ENCODE measurements around the gene ZBED3. TPM values are rescaled to one million over a fixed set of nuclear protein-coding genes. Genes with fewer than 3 reads are reported as not detected.

Gene ZBED3
- total RNA-seq, 1 donor from 2014 or later: 15.8 TPM

DNA sequence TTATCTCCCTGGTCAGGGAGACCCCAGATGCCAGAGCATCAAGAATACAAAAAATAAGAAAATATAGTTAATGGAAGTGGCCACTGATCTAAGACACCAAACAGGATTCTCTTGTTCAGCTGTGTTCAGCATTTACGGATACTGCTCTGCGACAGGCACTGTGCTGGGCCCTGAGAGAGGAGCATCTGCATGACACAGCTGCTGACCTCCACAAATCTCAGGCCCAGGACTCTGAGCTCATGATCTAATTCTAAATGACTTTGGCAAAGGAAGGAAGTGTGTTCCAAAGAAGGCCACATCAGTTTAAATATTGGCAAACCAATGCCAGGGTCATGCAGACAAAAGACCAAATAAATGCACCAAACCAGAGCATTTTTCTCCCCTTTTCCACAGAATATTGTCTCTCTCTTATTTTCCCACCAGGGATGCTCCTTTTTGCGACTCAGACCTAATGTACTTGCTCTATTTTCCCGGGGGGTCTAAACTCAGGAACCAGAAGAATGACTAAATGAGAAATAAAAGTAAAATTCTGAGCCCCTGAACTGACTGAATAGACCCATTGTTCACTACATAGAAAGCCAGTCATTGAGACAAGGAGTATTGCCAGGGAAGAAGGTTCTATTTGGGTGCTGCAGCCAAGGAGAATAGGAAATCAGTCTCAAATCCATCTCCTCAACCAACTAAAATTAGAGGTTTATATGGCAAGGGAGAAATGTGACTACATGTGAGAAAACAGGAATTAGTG lies 58.3 kb downstream of the ZBED3 start:
- no peak for DNase-seq (ENCODE audit: low spot score)
- peaks cover 3% of the 10 kb centered on the region for H3K36me3 Mint-ChIP-seq (ENCODE audit: low read depth)
- no peaks in the 10 kb centered on the region for H3K27me3 Mint-ChIP-seq (ENCODE audit: low read depth)
- H3K4me1 Mint-ChIP-seq (ENCODE audit: low read depth): peaks cover 27% of the 10 kb centered on the region
- peaks cover 9% of the 10 kb centered on the region for H3K9me3 Mint-ChIP-seq (ENCODE audit: low read depth)
- TF ChIP-seq, protein P1, sequence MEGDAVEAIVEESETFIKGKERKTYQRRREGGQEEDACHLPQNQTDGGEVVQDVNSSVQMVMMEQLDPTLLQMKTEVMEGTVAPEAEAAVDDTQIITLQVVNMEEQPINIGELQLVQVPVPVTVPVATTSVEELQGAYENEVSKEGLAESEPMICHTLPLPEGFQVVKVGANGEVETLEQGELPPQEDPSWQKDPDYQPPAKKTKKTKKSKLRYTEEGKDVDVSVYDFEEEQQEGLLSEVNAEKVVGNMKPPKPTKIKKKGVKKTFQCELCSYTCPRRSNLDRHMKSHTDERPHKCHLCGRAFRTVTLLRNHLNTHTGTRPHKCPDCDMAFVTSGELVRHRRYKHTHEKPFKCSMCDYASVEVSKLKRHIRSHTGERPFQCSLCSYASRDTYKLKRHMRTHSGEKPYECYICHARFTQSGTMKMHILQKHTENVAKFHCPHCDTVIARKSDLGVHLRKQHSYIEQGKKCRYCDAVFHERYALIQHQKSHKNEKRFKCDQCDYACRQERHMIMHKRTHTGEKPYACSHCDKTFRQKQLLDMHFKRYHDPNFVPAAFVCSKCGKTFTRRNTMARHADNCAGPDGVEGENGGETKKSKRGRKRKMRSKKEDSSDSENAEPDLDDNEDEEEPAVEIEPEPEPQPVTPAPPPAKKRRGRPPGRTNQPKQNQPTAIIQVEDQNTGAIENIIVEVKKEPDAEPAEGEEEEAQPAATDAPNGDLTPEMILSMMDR (IDR thresholded peaks at IDR 0.05): no peak
- no peak overlapping the region for H3K4me3 Mint-ChIP-seq (ENCODE audit: unreplicated experiment)
- H3K27ac Mint-ChIP-seq (ENCODE audit: unreplicated experiment): no peak overlapping the region

DNA sequence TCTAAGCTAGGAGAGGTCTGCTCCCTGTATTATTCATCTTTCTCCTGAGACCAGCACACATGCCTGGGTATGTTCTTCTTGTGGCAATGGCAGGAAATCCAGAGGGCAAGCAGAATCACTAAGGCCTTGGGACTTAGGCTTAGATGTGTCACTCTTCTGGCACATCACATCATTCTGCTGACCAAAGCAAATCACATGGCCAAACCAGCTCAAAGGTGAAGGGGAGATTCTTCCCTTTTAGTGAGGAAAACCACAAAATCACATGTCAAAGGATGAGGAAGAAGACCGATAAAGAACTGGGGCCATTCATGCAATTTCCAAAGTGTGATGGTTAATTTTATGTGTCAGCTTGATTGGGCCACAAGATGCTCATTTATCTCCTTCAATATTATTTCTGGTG lies 62.6 kb downstream of the ZBED3 start:
- Mint-ChIP-seq H3K9me3 (ENCODE audit: low read depth) (peaks cover 9% of the 10 kb centered on the region), H3K4me1 (ENCODE audit: low read depth) (no peaks in the 10 kb centered on the region), H3K4me3 (ENCODE audit: unreplicated experiment) (no peak overlapping the region), H3K27me3 (ENCODE audit: low read depth) (peaks cover 4% of the 10 kb centered on the region), H3K27ac (ENCODE audit: unreplicated experiment) (no peak overlapping the region), H3K36me3 (ENCODE audit: low read depth) (peaks cover 3% of the 10 kb centered on the region)
- no peak for DNase-seq (ENCODE audit: low spot score)
- TF ChIP-seq, protein P1 (IDR thresholded peaks at IDR 0.05): no peak

DNA sequence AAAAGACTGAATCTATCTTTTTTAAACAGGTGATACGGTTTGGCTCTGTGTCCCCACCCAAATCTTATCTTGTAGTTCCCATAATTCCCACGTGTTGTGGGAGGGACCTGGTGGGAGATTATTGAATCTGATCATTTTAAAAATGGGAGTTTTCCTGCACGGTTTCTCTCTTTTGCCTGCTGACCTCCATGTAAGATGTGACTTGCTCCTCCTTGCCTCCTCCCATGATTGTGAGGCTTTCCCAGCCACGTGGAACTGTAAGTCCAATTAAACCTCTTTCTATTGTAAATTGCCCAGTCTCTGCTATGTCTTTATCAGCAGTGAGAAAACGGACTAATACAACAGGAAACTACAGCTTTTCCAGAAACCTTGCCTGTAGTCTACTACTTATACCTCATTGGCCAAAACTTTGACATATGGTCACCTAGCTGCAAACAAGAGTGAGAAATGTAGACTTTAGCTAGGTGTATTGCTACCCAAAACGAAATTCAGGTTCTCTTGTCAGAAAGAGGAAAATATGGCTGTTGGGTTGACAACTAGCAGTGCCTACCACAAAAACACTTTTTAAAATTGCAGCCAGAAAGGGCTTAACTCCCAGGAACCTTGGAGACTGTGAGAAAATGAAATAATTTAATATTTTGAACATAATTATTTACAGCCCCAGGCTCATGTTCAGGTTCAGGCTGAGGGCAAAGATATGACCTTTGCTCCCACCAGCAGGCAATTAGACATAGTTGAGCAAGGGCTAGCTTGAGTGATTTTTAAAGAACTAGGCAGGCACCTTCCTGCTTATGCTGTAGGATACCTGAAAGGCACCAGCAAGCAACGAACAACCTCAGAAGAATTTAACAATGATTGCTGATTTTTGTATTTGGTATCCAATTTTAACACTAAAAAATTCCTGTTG lies 64.3 kb downstream of the ZBED3 start:
- no peaks in the 10 kb centered on the region for H3K36me3 Mint-ChIP-seq (ENCODE audit: low read depth)
- no peak overlapping the region for H3K4me3 Mint-ChIP-seq (ENCODE audit: unreplicated experiment)
- no peak for DNase-seq (ENCODE audit: low spot score)
- H3K27me3 Mint-ChIP-seq (ENCODE audit: low read depth): peaks cover 9% of the 10 kb centered on the region
- H3K27ac Mint-ChIP-seq (ENCODE audit: unreplicated experiment): no peak overlapping the region
- H3K4me1 Mint-ChIP-seq (ENCODE audit: low read depth): no peaks in the 10 kb centered on the region
- H3K9me3 Mint-ChIP-seq (ENCODE audit: low read depth): no peaks in the 10 kb centered on the region
- TF ChIP-seq, protein P1 (IDR thresholded peaks at IDR 0.05): no peak

Other genes with a start within 250 kb of the ZBED3 start
- gene S100Z, start 237.3 kb downstream of the ZBED3 start, total RNA-seq: not detected in 3 replicates
- gene CRHBP, start 134.2 kb downstream of the ZBED3 start, total RNA-seq: 0.40 TPM in 1 of 3 replicates, not detected in the others
- gene AGGF1, start 56.9 kb downstream of the ZBED3 start, total RNA-seq: 17.3 to 21.0 TPM (median 17.4 TPM) in 3 replicates
- 1.1 to 2.2 TPM (median 1.8 TPM) in 3 replicates for gene PDE8B, start 123.4 kb upstream of the ZBED3 start, total RNA-seq

Measured in chondrocyte (in vitro differentiated cells).